LNCAP (cell line): ENCODE results near the gene SMC4.

Experiments used
- TF ChIP-seq, protein P1 (sequence below): fragments of 450-650 bp; IDR thresholded peaks from 2 replicates; pipeline ENCODE4 v1.5.1; 2017; ENCODE audit warnings: mild to moderate bottlenecking

SMC4 gene

DNA sequence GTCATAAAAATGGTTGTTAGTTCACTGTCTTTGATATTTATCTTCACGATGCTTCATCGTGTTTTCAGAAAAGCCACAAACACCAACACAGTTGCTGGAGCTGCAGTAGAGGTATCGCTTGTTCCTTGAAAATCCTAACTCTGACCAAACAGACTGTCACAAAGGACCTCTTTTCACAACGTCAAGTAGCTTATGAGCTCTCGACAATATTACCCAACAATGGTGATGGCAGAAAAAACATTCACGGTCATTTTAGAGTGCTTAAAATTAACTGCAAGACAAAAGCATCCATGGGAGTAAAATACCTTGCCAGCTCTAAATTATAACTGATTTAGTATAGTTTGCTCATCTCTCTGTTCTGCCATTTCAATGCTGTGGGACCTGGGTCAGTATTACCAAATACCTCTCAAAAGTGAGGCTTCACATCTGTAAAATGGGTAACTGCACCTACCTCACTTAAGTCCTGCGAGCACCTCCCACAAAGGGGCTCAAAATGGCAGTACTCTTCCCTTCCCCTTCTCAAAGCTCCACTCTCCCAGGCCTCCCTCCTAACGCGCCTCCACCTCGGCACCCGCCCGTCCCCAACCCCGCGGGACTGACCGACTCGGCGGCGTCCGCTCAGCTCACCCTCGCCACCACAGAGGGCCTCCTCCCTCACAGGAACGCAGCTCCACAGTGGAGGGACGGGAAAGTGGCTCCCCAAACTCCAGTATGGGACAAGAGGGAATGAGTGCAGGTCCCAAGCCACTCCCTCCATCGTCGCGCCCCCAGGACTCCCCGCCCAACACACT is 49.6 kb downstream of the SMC4 start:
- TF ChIP-seq, protein P1, sequence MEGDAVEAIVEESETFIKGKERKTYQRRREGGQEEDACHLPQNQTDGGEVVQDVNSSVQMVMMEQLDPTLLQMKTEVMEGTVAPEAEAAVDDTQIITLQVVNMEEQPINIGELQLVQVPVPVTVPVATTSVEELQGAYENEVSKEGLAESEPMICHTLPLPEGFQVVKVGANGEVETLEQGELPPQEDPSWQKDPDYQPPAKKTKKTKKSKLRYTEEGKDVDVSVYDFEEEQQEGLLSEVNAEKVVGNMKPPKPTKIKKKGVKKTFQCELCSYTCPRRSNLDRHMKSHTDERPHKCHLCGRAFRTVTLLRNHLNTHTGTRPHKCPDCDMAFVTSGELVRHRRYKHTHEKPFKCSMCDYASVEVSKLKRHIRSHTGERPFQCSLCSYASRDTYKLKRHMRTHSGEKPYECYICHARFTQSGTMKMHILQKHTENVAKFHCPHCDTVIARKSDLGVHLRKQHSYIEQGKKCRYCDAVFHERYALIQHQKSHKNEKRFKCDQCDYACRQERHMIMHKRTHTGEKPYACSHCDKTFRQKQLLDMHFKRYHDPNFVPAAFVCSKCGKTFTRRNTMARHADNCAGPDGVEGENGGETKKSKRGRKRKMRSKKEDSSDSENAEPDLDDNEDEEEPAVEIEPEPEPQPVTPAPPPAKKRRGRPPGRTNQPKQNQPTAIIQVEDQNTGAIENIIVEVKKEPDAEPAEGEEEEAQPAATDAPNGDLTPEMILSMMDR, result no peak

DNA sequence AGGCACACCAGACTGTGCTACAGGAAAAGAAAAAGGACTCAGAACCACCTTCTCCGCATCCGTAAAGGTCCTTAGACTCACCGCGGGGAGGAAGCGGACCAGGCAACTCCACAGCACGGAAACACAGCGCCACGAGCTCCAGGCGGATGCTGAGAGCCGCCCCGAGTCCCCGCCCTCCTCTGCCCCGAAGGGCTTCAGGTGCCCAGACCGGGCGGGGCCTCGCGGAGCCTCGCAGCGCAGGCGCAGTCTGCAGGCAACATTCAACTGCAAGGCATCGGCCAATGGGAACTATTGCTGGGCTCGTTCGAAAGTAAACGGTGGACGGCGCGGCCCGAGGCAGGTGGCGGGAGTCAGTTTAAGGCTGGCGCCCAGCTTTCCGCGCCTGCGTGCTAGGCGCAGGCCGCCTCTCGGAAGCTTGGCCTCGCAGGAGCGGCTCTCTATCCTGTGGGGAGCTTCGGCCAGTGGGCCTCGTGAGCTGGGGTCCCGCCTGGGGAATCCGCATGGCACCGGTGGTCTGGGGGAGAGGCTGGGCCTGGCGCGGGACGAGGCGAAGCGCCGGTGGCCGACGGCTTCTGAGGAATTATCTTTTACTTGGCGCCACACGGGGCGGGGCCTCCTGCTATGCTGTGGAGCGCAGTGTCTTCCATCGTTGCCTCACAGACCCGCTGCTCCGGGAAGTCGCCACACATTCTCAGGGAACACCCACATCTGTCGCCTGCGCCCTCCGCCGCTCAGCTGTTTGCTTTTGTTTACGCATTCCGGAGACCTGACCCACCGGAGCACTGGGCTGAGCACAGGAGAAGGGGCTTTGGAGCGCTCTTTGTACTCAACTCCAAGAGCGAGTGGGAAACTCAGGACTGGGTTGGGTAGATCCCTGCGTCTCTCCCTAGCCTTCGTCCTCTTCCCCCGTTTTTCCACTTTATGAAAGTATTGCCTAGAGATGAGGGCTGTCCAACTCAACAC is 50.5 kb downstream of the SMC4 start, which contains the start of gene TRIM59:
Gene TRIM59, minus strand, starts transcription at position 151 of the 963 bp plus-strand sequence. CDS start 10,603 bp downstream, outside the sequence.
- TF ChIP-seq, protein P1, result no peak

DNA sequence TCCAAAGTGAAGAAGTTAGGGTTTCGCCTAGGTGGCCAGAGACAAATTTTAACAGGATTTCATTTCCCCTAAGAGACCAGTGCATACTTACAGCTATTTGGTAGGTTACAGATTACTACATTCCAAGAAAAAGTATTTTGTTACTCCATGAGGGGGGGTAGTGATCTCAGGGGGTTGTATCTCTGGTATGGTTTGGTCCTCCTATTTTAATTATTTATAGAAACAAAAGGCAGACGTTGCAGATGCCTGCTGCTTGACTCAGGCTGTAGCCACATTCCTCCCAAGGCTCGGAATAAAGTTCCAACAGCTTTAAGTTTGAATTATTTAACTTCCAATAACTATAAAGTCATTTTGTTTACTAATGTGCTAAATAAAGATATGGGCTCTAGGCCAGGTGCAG is 51.4 kb downstream of the SMC4 start:
- TF ChIP-seq, protein P1, result no peak

DNA sequence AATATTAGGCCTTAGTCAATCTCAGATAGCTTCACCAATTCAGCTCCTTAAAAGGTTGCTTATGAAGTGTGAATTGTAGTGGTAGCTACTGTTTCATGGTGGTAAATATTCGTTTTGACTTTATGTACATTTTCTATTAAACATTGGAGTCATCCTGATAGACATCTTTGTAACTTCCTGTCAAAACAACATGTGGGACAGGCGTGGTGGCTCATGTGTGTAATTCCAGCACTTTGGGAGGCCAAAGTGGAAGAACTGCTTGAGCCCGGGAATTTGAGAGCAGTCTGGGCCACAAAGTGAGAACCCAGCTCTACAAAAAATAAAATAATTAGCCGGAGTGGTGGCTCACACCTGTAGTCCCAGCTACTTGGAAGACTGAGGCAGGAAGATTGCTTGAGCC is 52.2 kb downstream of the SMC4 start:
- TF ChIP-seq, protein P1, result no peak

DNA sequence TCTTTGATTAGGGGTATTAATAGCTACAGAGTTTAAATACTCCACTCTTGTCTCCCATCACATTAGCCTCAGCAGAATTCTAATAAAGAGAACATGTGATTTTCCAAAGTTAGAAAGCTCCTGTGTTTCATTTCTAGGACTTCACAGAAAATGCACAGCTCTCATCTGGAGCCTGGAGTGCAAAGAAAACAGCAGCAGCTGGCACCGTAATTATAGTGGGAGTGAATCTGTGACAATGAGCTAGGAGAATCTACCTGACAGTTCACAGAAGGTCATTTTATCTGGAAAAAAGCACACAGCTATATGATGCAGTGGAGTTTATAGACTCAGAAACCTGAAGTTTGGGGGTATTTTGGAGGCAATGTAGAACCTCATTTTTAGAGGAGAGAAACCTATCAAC is 55.5 kb downstream of the SMC4 start:
- TF ChIP-seq, protein P1, result no peak

DNA sequence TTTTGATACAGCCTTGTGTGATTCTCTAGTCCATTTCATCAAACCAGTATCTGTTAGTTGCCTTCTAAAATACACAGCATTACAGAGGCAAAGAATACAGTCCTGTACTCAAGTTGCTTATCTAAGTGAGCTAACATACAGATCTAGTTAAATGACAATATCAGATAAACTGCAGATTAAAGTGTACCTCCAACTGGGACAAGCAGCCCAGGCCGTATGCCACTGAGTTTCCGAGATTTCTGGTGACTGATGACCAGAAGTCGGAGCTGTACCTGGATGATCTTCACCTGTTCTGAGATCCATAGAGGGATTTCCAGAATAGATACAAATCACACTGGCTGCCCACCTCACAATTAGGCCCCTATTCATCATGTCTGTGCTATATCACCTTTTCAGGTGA is 56.4 kb downstream of the SMC4 start:
- TF ChIP-seq, protein P1, result no peak

DNA sequence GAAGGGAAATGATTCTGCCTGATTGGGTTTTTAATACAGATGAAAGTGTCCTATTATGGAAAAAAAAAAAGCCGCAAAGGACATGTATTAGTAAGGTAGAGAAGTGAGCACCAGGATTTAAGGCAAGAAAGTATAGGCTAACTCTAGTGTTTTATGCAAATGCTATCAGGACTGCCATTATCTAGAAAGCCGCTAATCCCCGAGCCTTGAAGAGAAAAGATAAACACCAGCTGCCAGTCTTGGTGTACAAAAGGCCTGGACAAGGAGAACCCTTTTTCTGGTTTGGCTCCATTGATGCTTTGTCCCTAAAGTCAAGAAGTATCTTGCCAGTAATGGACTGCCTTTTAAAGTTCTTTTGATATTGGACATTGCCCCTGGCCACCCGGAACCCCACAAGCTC is 58.7 kb downstream of the SMC4 start:
- TF ChIP-seq, protein P1, result no peak
